ACC112 (cell line): ENCODE measurements around the gene ADH1C.

Source experiments
- H2AFZ ChIP-seq: fragments of 200-600 bp; sonication (generic); one replicate; pipeline ENCODE4 v1.6.0; 2017; ENCODE audit warnings: antibody characterized with exemption, low read length; ENCODE audit not compliant: unreplicated experiment
- H3K27ac ChIP-seq: fragments of 200-600 bp; sonication (generic); 2 replicates; pipeline ENCODE4 v1.5.1; 2014; ENCODE audit warnings: low read depth, mild to moderate bottlenecking, antibody characterized with exemption, low read length, moderate library complexity
- H3K27me3 ChIP-seq: fragments of 200-600 bp; sonication (generic); 2 replicates; pipeline ENCODE4 v1.6.1; 2014; ENCODE audit warnings: mild to moderate bottlenecking, antibody characterized with exemption, low read length, moderate library complexity, mixed read lengths; ENCODE audit not compliant: insufficient read depth
- H3K36me3 ChIP-seq: fragments of 200-600 bp; sonication (generic); 2 replicates; pipeline ENCODE4 v1.6.1; 2016; ENCODE audit warnings: mild to moderate bottlenecking, antibody characterized with exemption, low read length, moderate library complexity, mixed read lengths; ENCODE audit not compliant: insufficient read depth
- H3K4me1 ChIP-seq: fragments of 200-600 bp; sonication (generic); one replicate; pipeline ENCODE4 v1.6.1; 2016; ENCODE audit warnings: low read length, mixed read lengths; ENCODE audit not compliant: insufficient read depth, unreplicated experiment, control insufficient read depth
- H3K4me3 ChIP-seq: fragments of 200-600 bp; sonication (generic); 2 replicates; pipeline ENCODE4 v1.5.1; 2014; ENCODE audit warnings: mild to moderate bottlenecking, low read depth, low read length
- H3K79me2 ChIP-seq: fragments of 200-600 bp; sonication (generic); one replicate; pipeline ENCODE4 v1.6.0; 2016; ENCODE audit warnings: low read length; ENCODE audit not compliant: control insufficient read depth, unreplicated experiment, insufficient read depth

Gene ADH1C

GRCh38 chr4:99301376-99302164 is 51.0 kb downstream of the ADH1C start:
- Histone ChIP-seq H3K4me3 (no peak overlapping the region), H3K36me3 (no peaks in the 10 kb centered on the region)

GRCh38 chr4:99300934-99301333 is 51.6 kb downstream of the ADH1C start:
- Histone ChIP-seq H3K4me1 (peaks cover 17% of the 10 kb centered on the region), H3K27me3 (no peaks in the 10 kb centered on the region), H3K4me3 (0 out of 2 replicates have a peak overlapping the region, but pooled peaks have one; percentile 12), H3K79me2 (no peaks in the 10 kb centered on the region), H3K36me3 (no peaks in the 10 kb centered on the region), H3K27ac (peak overlapping the region; percentile 76), H2AFZ (no peak overlapping the region)

More at GRCh38 chr4:99301376-99302164, 51.0 kb downstream of the ADH1C start:
- no peaks in the 10 kb centered on the region for H3K79me2 ChIP-seq
- H3K27ac ChIP-seq = peak overlapping the region; percentile 76
- peaks cover 17% of the 10 kb centered on the region for H3K4me1 ChIP-seq
- H2AFZ ChIP-seq = no peak overlapping the region
- H3K27me3 ChIP-seq = no peaks in the 10 kb centered on the region

- Histone ChIP-seq H3K27me3 (no peaks in the 10 kb centered on the region), H2AFZ (no peak overlapping the region), H3K36me3 (no peaks in the 10 kb centered on the region), H3K4me3 (no peak overlapping the region), H3K4me1 (no peaks in the 10 kb centered on the region), H3K79me2 (no peaks in the 10 kb centered on the region), H3K27ac (no peak overlapping the region)
Observed at GRCh38 chr4:99293357-99293756, 59.2 kb downstream of the ADH1C start.

- no peak within 1 kb of the TSS for H2AFZ ChIP-seq
- H3K27ac ChIP-seq = no peak within 1 kb of the TSS
- H3K36me3 ChIP-seq = no peaks in the 10 kb centered on the region
- H3K79me2 ChIP-seq = no peaks in the 10 kb centered on the region
- no peaks in the 10 kb centered on the region for H3K27me3 ChIP-seq
- H3K4me3 ChIP-seq = no peak within 1 kb of the TSS
- H3K4me1 ChIP-seq = no peaks in the 10 kb centered on the region
Observed at GRCh38 chr4:99290848-99291786, 61.4 kb downstream of the ADH1C start, which contains the start of gene ADH1A. TSS of gene ADH1A (minus strand) at chr4:99290985. CDS start at chr4:99290914, 71 bp downstream.
